ENCODE results near the gene WDR76.

GRCh38 chr15:43871835-43872234 is 45.0 kb downstream of the WDR76 start:
- TF ChIP-seq REST (IDR thresholded peaks at IDR 0.05; ENCODE audit: low read depth) (no peak), NFIC (IDR thresholded peaks at IDR 0.05) (no peak), YY1 (IDR thresholded peaks at IDR 0.05; ENCODE audit: low read depth) (no peak), MAX (IDR thresholded peaks at IDR 0.05) (no peak), TAF1 (IDR thresholded peaks at IDR 0.05; ENCODE audit: low read depth) (no peak), EP300 (IDR thresholded peaks at IDR 0.05; ENCODE audit: borderline replicate concordance) (no peak), EGR1 (IDR thresholded peaks at IDR 0.05) (no peak), TCF12 (IDR thresholded peaks at IDR 0.05; ENCODE audit: low read depth) (no peak), USF1 (IDR thresholded peaks at IDR 0.05) (no peak), FOXM1 (IDR thresholded peaks at IDR 0.05; ENCODE audit: borderline replicate concordance, low read depth) (no peak), ZBTB7A (IDR thresholded peaks at IDR 0.05; ENCODE audit: low read depth) (no peak), CEBPB (IDR thresholded peaks at IDR 0.05) (no peak), CREB1 (IDR thresholded peaks at IDR 0.05; ENCODE audit: low read depth) (no peak)
